H1 (cell line): ENCODE results near the gene APP. TPM values are rescaled to one million over a fixed set of nuclear protein-coding genes. Genes with fewer than 3 reads are reported as not detected.
A peak's percentile ranks its signal among the peaks of the same experiment; 100 is the strongest.

Experiments used
- ASH2L ChIP-seq: fragments of 200-600, 300-600 bp; sonication (generic); IDR thresholded peaks from one replicate; pipeline ENCODE4 v1.7.1; 2017; ENCODE audit warnings: low read length
- CBX5 ChIP-seq: fragments of 300-800, 300-1000 bp; sonication (generic); IDR thresholded peaks from 2 replicates; pipeline ENCODE4 v1.7.1; 2016; ENCODE audit warnings: antibody characterized with exemption, low read length, low read depth
- CEBPB ChIP-seq: IDR thresholded peaks from 2 replicates; pipeline ENCODE4 v1.6.1; 2012; ENCODE audit warnings: low read depth, low read length
- CTBP2 ChIP-seq: IDR thresholded peaks from 2 replicates; pipeline ENCODE4 v1.7.0; 2011; ENCODE audit warnings: borderline replicate concordance, mild to moderate bottlenecking, moderate library complexity, mixed read lengths, low read length; ENCODE audit not compliant: insufficient read depth, insufficient read length
- EP300 ChIP-seq, 2 experiments: IDR thresholded peaks; 1 replicate in 1 of 2; 2 replicates in 1 of 2; pipeline ENCODE4 v1.6.1; 2011 to 2012; ENCODE audit warnings: low read depth in 2 of 2, low read length in 2 of 2, mild to moderate bottlenecking in 2 of 2, borderline replicate concordance in 1 of 2, inconsistent platforms in 1 of 2, moderate library complexity in 1 of 2
- GABPA ChIP-seq: IDR thresholded peaks from 2 replicates; pipeline ENCODE4 v1.6.1; 2011; ENCODE audit warnings: mild to moderate bottlenecking, low read length, moderate library complexity, borderline replicate concordance; ENCODE audit not compliant: insufficient read depth
- GTF2F1 ChIP-seq: IDR thresholded peaks from 2 replicates; pipeline ENCODE4 v1.6.1; 2012; ENCODE audit warnings: low read depth, low read length, improper control_type of control experiment, borderline replicate concordance
- JUN ChIP-seq: IDR thresholded peaks from 2 replicates; pipeline ENCODE4 v1.6.1; 2011; ENCODE audit warnings: low read depth, mild to moderate bottlenecking, improper control_type of control experiment, low read length
- KDM5A ChIP-seq: fragments of 200-600 bp; IDR thresholded peaks from 2 replicates; pipeline ENCODE4 v1.7.1; 2012; ENCODE audit warnings: mild to moderate bottlenecking, low read length, inconsistent platforms, mixed read lengths
- MAFK ChIP-seq: IDR thresholded peaks from 2 replicates; pipeline ENCODE4 v1.6.1; 2012; ENCODE audit warnings: low read depth, mild to moderate bottlenecking, improper control_type of control experiment, low read length
- NANOG ChIP-seq: IDR thresholded peaks from 2 replicates; pipeline ENCODE4 v1.6.1; 2011; ENCODE audit warnings: low read length, low read depth, mild to moderate bottlenecking, inconsistent platforms; ENCODE audit not compliant: insufficient read depth, poor library complexity, severe bottlenecking
- NRF1 ChIP-seq: IDR thresholded peaks from 2 replicates; pipeline ENCODE4 v1.6.1; 2011; ENCODE audit warnings: mild to moderate bottlenecking, low read depth, low read length, improper control_type of control experiment
- RNF2 ChIP-seq: fragments of 200-900, 300-1000 bp; sonication (generic); IDR thresholded peaks from 2 replicates; pipeline ENCODE4 v1.7.1; 2016; ENCODE audit warnings: borderline replicate concordance, low read depth, mild to moderate bottlenecking, antibody characterized with exemption, low read length; ENCODE audit not compliant: poor library complexity, severe bottlenecking; ENCODE audit errors: missing control alignments
- SIRT6 ChIP-seq: IDR thresholded peaks from one replicate; pipeline ENCODE4 v1.7.1; 2012; ENCODE audit warnings: low read length, inconsistent platforms
- SIX5 ChIP-seq: IDR thresholded peaks from 2 replicates; pipeline ENCODE4 v1.6.1; 2011; ENCODE audit warnings: mild to moderate bottlenecking, low read depth, low read length
- SP4 ChIP-seq: IDR thresholded peaks from 2 replicates; pipeline ENCODE4 v1.6.1; 2012; ENCODE audit warnings: low read length, inconsistent platforms
- SUZ12 ChIP-seq: fragments of 200-600 bp; sonication (generic); IDR thresholded peaks from 2 replicates; pipeline ENCODE4 v1.6.1; 2012; ENCODE audit warnings: mild to moderate bottlenecking, inconsistent platforms, low read length, moderate library complexity, mixed read lengths
- YY1 ChIP-seq: IDR thresholded peaks from 2 replicates; pipeline ENCODE4 v1.6.1; 2011; ENCODE audit warnings: low read depth, mild to moderate bottlenecking, low read length
- polyA plus RNA-seq, 7 experiments: library from polyadenylated mRNA; depleted of rRNA in 3 of 7; stranded (reverse) in 5 of 7; unstranded in 2 of 7; fragments of >200 nt in 5 of 7; fragments of 200-250 nt in 2 of 7; gene quantifications; 1 replicate in 5 of 7; 2 replicates in 1 of 7; 4 replicates in 1 of 7; pipeline versions ENCODE4 v1.2.1 to v1.2.3, GENCODE V29; 2011 to 2013; ENCODE audit warnings: missing spikeins in 2 of 7, mixed read lengths in 2 of 7
- total RNA-seq: library from RNA; stranded (reverse); fragmentation: NEBNext Ultra II Directional; extraction: Animal tissue kit (Norgen Biotek cat#: 25700); gene quantifications from 2 replicates; pipeline ENCODE4 v1.2.1, GENCODE V29; 2021
- TF ChIP-seq, protein P1 (sequence below), 3 experiments: IDR thresholded peaks; 1 replicate in 2 of 3; 2 replicates in 1 of 3; pipeline versions ENCODE4 v1.5.1 to v1.6.1; 2011; ENCODE audit warnings: low read length in 3 of 3, mild to moderate bottlenecking in 3 of 3, inconsistent platforms in 2 of 3, low read depth in 1 of 3, moderate library complexity in 1 of 3; ENCODE audit not compliant: insufficient read depth in 1 of 3; ENCODE audit errors: control extremely low read depth in 1 of 3

APP gene
- total and polyA plus RNA-seq, 2 of the 8 experiments (the other 6 are each of a cell fraction or from before 2014, with no cell fraction given) = 375 to 551 TPM

DNA sequence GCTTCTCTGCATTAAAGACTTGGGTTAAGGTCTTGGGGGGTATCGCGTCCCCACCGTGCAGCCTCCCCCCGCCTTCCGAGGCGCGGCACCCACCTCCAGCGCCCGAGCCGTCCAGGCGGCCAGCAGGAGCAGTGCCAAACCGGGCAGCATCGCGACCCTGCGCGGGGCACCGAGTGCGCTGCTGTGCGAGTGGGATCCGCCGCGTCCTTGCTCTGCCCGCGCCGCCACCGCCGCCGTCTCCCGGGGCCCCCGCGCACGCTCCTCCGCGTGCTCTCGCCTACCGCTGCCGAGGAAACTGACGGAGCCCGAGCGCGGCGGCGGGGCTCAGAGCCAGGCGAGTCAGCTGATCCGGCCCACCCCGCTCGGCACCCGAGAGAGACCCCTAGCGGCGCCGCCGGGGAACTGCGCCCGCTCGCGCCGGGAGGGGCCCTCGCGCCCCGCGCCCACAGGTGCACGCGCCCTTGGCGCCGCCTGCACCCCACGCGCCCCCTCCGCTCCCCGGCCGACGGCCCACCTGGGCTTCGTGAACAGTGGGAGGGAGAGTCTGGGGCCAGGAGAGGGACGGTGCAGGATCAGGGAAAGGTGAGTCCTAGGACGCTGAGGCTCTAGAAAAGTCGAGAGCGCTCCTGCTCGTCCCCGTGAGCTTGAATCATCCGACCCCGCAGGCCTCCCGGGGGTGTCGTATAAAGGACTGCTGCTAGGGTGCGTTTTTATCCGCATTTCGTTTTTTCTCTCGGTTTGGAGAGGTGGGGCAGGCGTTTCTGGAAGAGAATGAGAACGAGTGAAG is at the start of gene APP (continued):
- TF ChIP-seq NANOG (no peak), MAFK (no peak), CBX5 (no peak), EP300 (IDR thresholded peaks at IDR 0.05; ENCODE audit: borderline replicate concordance in 1 of 2, low read depth in 2 of 2, low read length in 2 of 2) (peak in 1 of 2 experiments; percentile 60; a peak in 1 of 3 replicates), SIX5 (no peak), ASH2L (peak; percentile 85), GTF2F1 (0 out of 2 replicates have a peak, but pooled peaks have one; percentile 59), SP4 (no peak), NRF1 (no peak), SUZ12 (no peak), KDM5A (0 out of 2 replicates have a peak, but pooled peaks have one; percentile 27), CEBPB (no peak), JUN (no peak), RNF2 (no peak), GABPA (no peak), CTBP2 (no peak), YY1 (no peak), SIRT6 (no peak)
- TF ChIP-seq, protein P1, sequence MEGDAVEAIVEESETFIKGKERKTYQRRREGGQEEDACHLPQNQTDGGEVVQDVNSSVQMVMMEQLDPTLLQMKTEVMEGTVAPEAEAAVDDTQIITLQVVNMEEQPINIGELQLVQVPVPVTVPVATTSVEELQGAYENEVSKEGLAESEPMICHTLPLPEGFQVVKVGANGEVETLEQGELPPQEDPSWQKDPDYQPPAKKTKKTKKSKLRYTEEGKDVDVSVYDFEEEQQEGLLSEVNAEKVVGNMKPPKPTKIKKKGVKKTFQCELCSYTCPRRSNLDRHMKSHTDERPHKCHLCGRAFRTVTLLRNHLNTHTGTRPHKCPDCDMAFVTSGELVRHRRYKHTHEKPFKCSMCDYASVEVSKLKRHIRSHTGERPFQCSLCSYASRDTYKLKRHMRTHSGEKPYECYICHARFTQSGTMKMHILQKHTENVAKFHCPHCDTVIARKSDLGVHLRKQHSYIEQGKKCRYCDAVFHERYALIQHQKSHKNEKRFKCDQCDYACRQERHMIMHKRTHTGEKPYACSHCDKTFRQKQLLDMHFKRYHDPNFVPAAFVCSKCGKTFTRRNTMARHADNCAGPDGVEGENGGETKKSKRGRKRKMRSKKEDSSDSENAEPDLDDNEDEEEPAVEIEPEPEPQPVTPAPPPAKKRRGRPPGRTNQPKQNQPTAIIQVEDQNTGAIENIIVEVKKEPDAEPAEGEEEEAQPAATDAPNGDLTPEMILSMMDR (IDR thresholded peaks at IDR 0.05; ENCODE audit: control extremely low read depth in 1 of 3, insufficient read depth in 1 of 3, low read depth in 1 of 3, low read length in 3 of 3) = peak; percentile 75 to 80 (median 77)
